Neural cell (in vitro differentiated cells): ENCODE data around the gene HOXB9. TPM values are rescaled to one million over a fixed set of nuclear protein-coding genes. Genes with fewer than 3 reads are reported as not detected.

Experiments used
- H2AFZ ChIP-seq: fragments of 200-600, 300-800 bp; sonication (generic), shearing (Covaris generic); 2 replicates; pipeline ENCODE4 v1.6.0; 2014; ENCODE audit warnings: low read depth, mild to moderate bottlenecking, antibody characterized with exemption, low read length, moderate library complexity
- H3F3A ChIP-seq: fragments of 200-600 bp; shearing (Covaris generic); 2 replicates; pipeline ENCODE4 v1.6.1; 2016; ENCODE audit warnings: mild to moderate bottlenecking, moderate library complexity, mixed read lengths, antibody characterized with exemption, low read length; ENCODE audit not compliant: insufficient read depth, poor library complexity, severe bottlenecking
- H3K27ac ChIP-seq: fragments of 200-600, 300-800 bp; sonication (generic), shearing (Covaris generic); 2 replicates; pipeline ENCODE4 v1.5.1; 2014; ENCODE audit warnings: mild to moderate bottlenecking, low read length, moderate library complexity
- H3K27me3 ChIP-seq: fragments of 300-800, 200-600 bp; sonication (generic), shearing (Covaris generic); 2 replicates; pipeline ENCODE4 v1.6.0; 2014; ENCODE audit warnings: mild to moderate bottlenecking, low read depth, low read length, moderate library complexity; ENCODE audit not compliant: insufficient read depth
- H3K36me3 ChIP-seq: fragments of 300-800, 200-600 bp; sonication (generic), shearing (Covaris generic); 2 replicates; pipeline ENCODE4 v1.5.1; 2014; ENCODE audit warnings: mild to moderate bottlenecking, antibody characterized with exemption, low read length, moderate library complexity; ENCODE audit not compliant: insufficient read depth
- H3K4me2 ChIP-seq: fragments of 300-800, 200-600 bp; sonication (generic), shearing (Covaris generic); 2 replicates; pipeline ENCODE4 v1.6.0; 2014; ENCODE audit warnings: mild to moderate bottlenecking, low read length
- H3K4me3 ChIP-seq: fragments of 300-800, 200-600 bp; sonication (generic), shearing (Covaris generic); 2 replicates; pipeline ENCODE4 v1.5.1; 2014; ENCODE audit warnings: mild to moderate bottlenecking, low read length, moderate library complexity
- H3K79me2 ChIP-seq: fragments of 200-600 bp; shearing (Covaris generic); replicated peaks from 2 replicates; pipeline ENCODE4 v1.6.0; 2014; ENCODE audit warnings: mild to moderate bottlenecking, low read length, moderate library complexity; ENCODE audit not compliant: insufficient read depth
- H3K9ac ChIP-seq: fragments of 300-800, 200-600 bp; sonication (generic), shearing (Covaris generic); 2 replicates; pipeline ENCODE4 v1.6.1; 2016; ENCODE audit warnings: mild to moderate bottlenecking, low read length, mixed read lengths
- H3K9me2 ChIP-seq: fragments of 200-600 bp; shearing (Covaris generic); 2 replicates; pipeline ENCODE4 v1.6.1; 2016; ENCODE audit warnings: mild to moderate bottlenecking, low read length, mixed read lengths; ENCODE audit not compliant: insufficient read depth
- H3K9me3 ChIP-seq: fragments of 200-600, 300-800 bp; sonication (generic), shearing (Covaris generic); 2 replicates; pipeline ENCODE4 v1.6.1; 2016; ENCODE audit warnings: mild to moderate bottlenecking, mixed run types, low read length, moderate library complexity, mixed read lengths
- H4K20me1 ChIP-seq: fragments of 200-600 bp; shearing (Covaris generic); 2 replicates; pipeline ENCODE4 v1.6.1; 2016; ENCODE audit warnings: mild to moderate bottlenecking, mixed run types; ENCODE audit not compliant: insufficient read depth
- EP300 ChIP-seq: fragments of 450-650 bp; conservative IDR thresholded peaks from 2 replicates; pipeline ENCODE4 v1.6.1; 2014; ENCODE audit warnings: antibody characterized with exemption, mild to moderate bottlenecking, moderate library complexity; ENCODE audit not compliant: poor library complexity, severe bottlenecking
- EZH2 ChIP-seq: fragments of 200-600, 300-800 bp; shearing (Covaris generic), sonication (generic); IDR thresholded peaks from 2 replicates; pipeline ENCODE4 v1.6.1; 2014; ENCODE audit warnings: antibody characterized with exemption, low read length, borderline replicate concordance, mild to moderate bottlenecking; ENCODE audit not compliant: insufficient read depth, poor library complexity, severe bottlenecking
- MXI1 ChIP-seq: fragments of 450-650 bp; conservative IDR thresholded peaks from 2 replicates; pipeline ENCODE4 v1.6.1; 2014; ENCODE audit warnings: antibody characterized with exemption, mild to moderate bottlenecking; ENCODE audit not compliant: poor library complexity, severe bottlenecking
- POLR2AphosphoS5 ChIP-seq: IDR thresholded peaks from 2 replicates; pipeline ENCODE4 v1.6.1; 2012
- RAD21 ChIP-seq: fragments of 450-650 bp; conservative IDR thresholded peaks from 2 replicates; pipeline ENCODE4 v1.6.1; 2014; ENCODE audit warnings: antibody characterized with exemption, mild to moderate bottlenecking, moderate library complexity
- TAF1 ChIP-seq: IDR thresholded peaks from 2 replicates; pipeline ENCODE4 v1.6.1; 2012; ENCODE audit warnings: low read depth
- polyA plus RNA-seq: library from polyadenylated mRNA; depleted of rRNA; stranded (reverse); fragments of >200 nt; gene quantifications from 2 replicates; pipeline ENCODE4 v1.2.3, GENCODE V29; 2014
- TF ChIP-seq, protein P1 (sequence below): fragments of 450-650 bp; IDR thresholded peaks from 2 replicates; pipeline ENCODE4 v1.5.1; 2014; ENCODE audit warnings: antibody characterized with exemption, mild to moderate bottlenecking, moderate library complexity; ENCODE audit not compliant: poor library complexity, severe bottlenecking
- TF ChIP-seq, protein P2 (sequence below): IDR thresholded peaks from 2 replicates; pipeline ENCODE4 v1.6.1; 2012; ENCODE audit warnings: borderline replicate concordance

HOXB9 gene
- polyA plus RNA-seq, 1 donor from 2014 or later: not detected

DNA sequence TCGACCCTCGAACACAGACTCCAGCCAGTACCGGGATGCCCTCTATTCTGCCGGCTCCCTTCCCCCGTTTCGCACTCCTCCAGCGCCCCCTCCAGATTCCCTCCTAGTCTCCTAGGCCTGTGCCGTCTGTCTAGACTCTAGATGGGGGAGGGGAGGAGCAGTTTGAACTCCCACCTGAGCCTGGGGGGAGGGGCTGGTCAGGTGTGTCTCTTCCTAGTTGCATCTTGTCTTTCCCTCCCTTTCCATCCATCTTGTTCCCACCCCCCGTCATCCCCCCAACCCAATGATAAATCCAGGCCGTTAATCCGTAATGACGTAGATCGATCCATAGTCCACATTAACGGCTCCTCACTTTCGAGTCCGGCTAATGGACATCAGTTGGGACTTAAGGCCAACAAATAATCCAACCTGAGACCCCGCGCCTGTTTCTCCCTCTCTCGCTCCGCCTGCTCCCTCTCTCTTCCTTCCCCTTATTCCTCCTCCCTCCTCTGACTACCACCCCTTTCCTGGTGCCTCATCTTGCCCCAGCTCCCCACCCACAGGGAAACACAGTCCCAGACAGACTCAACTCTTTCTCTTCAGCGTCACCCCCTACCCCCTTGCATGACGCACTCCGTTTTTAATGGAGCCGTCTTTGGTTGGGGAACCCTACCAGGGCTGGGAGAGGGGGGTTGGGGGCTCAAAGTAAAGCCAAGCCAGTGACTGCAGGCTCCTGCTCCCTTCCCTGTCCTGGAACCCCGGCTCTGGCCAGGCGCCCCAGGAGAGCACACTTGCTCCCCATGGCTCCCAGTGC is 29.2 kb downstream of the HOXB9 start:
- Histone ChIP-seq H3F3A (no peaks in the 10 kb centered on the region), H3K9me3 (peaks cover 3% of the 10 kb centered on the region), H3K9me2 (no peaks in the 10 kb centered on the region), H3K36me3 (no peaks in the 10 kb centered on the region), H3K27ac (no peak overlapping the region), H3K4me3 (no peak overlapping the region), H3K9ac (no peak overlapping the region), H3K27me3 (peaks cover 100% of the 10 kb centered on the region), H4K20me1 (no peaks in the 10 kb centered on the region), H3K79me2 (no peaks in the 10 kb centered on the region), H3K4me2 (no peak overlapping the region), H2AFZ (no peak overlapping the region)
- TF ChIP-seq POLR2AphosphoS5 (no peak), EZH2 (no peak), MXI1 (no peak), TAF1 (no peak)
- TF ChIP-seq, protein P1, sequence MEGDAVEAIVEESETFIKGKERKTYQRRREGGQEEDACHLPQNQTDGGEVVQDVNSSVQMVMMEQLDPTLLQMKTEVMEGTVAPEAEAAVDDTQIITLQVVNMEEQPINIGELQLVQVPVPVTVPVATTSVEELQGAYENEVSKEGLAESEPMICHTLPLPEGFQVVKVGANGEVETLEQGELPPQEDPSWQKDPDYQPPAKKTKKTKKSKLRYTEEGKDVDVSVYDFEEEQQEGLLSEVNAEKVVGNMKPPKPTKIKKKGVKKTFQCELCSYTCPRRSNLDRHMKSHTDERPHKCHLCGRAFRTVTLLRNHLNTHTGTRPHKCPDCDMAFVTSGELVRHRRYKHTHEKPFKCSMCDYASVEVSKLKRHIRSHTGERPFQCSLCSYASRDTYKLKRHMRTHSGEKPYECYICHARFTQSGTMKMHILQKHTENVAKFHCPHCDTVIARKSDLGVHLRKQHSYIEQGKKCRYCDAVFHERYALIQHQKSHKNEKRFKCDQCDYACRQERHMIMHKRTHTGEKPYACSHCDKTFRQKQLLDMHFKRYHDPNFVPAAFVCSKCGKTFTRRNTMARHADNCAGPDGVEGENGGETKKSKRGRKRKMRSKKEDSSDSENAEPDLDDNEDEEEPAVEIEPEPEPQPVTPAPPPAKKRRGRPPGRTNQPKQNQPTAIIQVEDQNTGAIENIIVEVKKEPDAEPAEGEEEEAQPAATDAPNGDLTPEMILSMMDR: no peak
- TF ChIP-seq, protein P2, sequence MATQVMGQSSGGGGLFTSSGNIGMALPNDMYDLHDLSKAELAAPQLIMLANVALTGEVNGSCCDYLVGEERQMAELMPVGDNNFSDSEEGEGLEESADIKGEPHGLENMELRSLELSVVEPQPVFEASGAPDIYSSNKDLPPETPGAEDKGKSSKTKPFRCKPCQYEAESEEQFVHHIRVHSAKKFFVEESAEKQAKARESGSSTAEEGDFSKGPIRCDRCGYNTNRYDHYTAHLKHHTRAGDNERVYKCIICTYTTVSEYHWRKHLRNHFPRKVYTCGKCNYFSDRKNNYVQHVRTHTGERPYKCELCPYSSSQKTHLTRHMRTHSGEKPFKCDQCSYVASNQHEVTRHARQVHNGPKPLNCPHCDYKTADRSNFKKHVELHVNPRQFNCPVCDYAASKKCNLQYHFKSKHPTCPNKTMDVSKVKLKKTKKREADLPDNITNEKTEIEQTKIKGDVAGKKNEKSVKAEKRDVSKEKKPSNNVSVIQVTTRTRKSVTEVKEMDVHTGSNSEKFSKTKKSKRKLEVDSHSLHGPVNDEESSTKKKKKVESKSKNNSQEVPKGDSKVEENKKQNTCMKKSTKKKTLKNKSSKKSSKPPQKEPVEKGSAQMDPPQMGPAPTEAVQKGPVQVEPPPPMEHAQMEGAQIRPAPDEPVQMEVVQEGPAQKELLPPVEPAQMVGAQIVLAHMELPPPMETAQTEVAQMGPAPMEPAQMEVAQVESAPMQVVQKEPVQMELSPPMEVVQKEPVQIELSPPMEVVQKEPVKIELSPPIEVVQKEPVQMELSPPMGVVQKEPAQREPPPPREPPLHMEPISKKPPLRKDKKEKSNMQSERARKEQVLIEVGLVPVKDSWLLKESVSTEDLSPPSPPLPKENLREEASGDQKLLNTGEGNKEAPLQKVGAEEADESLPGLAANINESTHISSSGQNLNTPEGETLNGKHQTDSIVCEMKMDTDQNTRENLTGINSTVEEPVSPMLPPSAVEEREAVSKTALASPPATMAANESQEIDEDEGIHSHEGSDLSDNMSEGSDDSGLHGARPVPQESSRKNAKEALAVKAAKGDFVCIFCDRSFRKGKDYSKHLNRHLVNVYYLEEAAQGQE: no peak

- Histone ChIP-seq H3K4me2 (no peak overlapping the region), H2AFZ (no peak overlapping the region), H3K9me2 (no peaks in the 10 kb centered on the region), H3K9ac (no peak overlapping the region), H3K79me2 (no peaks in the 10 kb centered on the region), H3K27me3 (peaks cover 100% of the 10 kb centered on the region), H3F3A (no peaks in the 10 kb centered on the region), H4K20me1 (no peaks in the 10 kb centered on the region), H3K36me3 (no peaks in the 10 kb centered on the region), H3K4me3 (no peak overlapping the region), H3K9me3 (peaks cover 3% of the 10 kb centered on the region), H3K27ac (no peak overlapping the region)
- TF ChIP-seq EP300 (no peak), MXI1 (no peak), RAD21 (no peak), POLR2AphosphoS5 (no peak)
- TF ChIP-seq, protein P1: no peak
Measured at GRCh38 chr17:48596000-48596734, 30.0 kb downstream of the HOXB9 start.
